Panc1 (cell line): ENCODE data around the gene MRPL54. TPM values are rescaled to one million over a fixed set of nuclear protein-coding genes. Genes with fewer than 3 reads are reported as not detected.

Source experiments
- ATAC-seq: fragments of 200-7000 bp; cut with Tn5 transposase; 2 replicates; pipeline ENCODE4 v1.9.1; 2020; ENCODE audit warnings: mild to moderate bottlenecking, moderate library complexity
- BruUV-seq: library from RNA; stranded (reverse); fragments of 400-500 nt; replicated peaks from 2 replicates; lab custom pipeline; 2021; lab: Mats Ljungman, UMichigan
- CTCF ChIA-PET: fragments of 300-600 bp; sonication (Branson Sonifier 250); formaldehyde crosslinking; loops from one replicate; lab custom pipeline; 2022; ENCODE audit warnings: antibody characterized with exemption; lab: Charles Lee
- POLR2A ChIA-PET: fragments of 300-600 bp; sonication (Branson Sonifier 250); formaldehyde crosslinking; loops from one replicate; lab custom pipeline; 2022; ENCODE audit warnings: antibody characterized with exemption; lab: Charles Lee
- DNase-seq: peaks from one replicate; pipeline ENCODE4 v3.0.0-alpha.2; 2010; ENCODE audit warnings: low read depth, low spot score
- H3K27ac ChIP-seq: 2 replicates; pipeline ENCODE4 v1.5.1; 2011; ENCODE audit warnings: mild to moderate bottlenecking, low read length, inconsistent platforms
- H3K27me3 ChIP-seq: fragments of 200-500 bp; sonication (Bioruptor generic); 2 replicates; pipeline ENCODE4 v1.6.0; 2014; ENCODE audit warnings: low read length, inconsistent platforms; ENCODE audit not compliant: control insufficient read depth, insufficient read depth
- H3K36me3 ChIP-seq: fragments of 200-500 bp; sonication (Bioruptor generic); 2 replicates; pipeline ENCODE4 v1.5.1; 2014; ENCODE audit warnings: inconsistent platforms, mild to moderate bottlenecking, low read length, moderate library complexity; ENCODE audit not compliant: control insufficient read depth, insufficient read depth
- H3K4me1 ChIP-seq: 2 replicates; pipeline ENCODE4 v1.5.1; 2011; ENCODE audit warnings: inconsistent platforms, mild to moderate bottlenecking, low read length, moderate library complexity; ENCODE audit not compliant: control insufficient read depth, insufficient read depth
- H3K4me3 ChIP-seq, 2 experiments: 2 replicates each; pipeline ENCODE4 v1.5.1; 2011 to 2012; ENCODE audit warnings: low read depth in 2 of 2, low read length in 2 of 2, mild to moderate bottlenecking in 2 of 2, inconsistent platforms in 1 of 2, moderate library complexity in 1 of 2
- H3K9me3 ChIP-seq: fragments of 200-500 bp; sonication (Bioruptor generic); 2 replicates; pipeline ENCODE4 v1.5.1; 2014; ENCODE audit warnings: low read depth, mild to moderate bottlenecking, inconsistent platforms, low read length, moderate library complexity; ENCODE audit not compliant: control insufficient read depth, insufficient read depth
- POLR2AphosphoS5 ChIP-seq: IDR thresholded peaks from 2 replicates; pipeline ENCODE4 v1.6.1; 2012; ENCODE audit warnings: mild to moderate bottlenecking, low read depth, low read length, moderate library complexity
- REST ChIP-seq, 2 experiments: IDR thresholded peaks; 2 replicates each; pipeline ENCODE4 v1.6.1; 2011 to 2012; ENCODE audit warnings: low read depth in 2 of 2, control low read depth in 1 of 2, low read length in 1 of 2, mild to moderate bottlenecking in 1 of 2, moderate library complexity in 1 of 2; ENCODE audit not compliant: insufficient read depth in 1 of 2
- SIN3A ChIP-seq: IDR thresholded peaks from 2 replicates; pipeline ENCODE4 v1.6.1; 2012; ENCODE audit warnings: low read depth, mild to moderate bottlenecking, low read length, moderate library complexity, borderline replicate concordance; ENCODE audit not compliant: insufficient read depth
- TCF7L2 ChIP-seq: IDR thresholded peaks from 2 replicates; pipeline ENCODE4 v1.6.1; 2011; ENCODE audit warnings: mild to moderate bottlenecking, low read depth, low read length, inconsistent platforms
- in situ Hi-C: cut with HindIII; loops from 2 replicates; pipeline ENCODE4 v1.10.0; 2016; ENCODE audit warnings: low sequenced_read_pairs, low pct_unique_long_range_greater_than_20kb
- intact Hi-C: fragments of 100-400 bp; cut with micrococcal nuclease; formaldehyde crosslinking; loops from one replicate; pipeline ENCODE4 v1.10.0; 2022; ENCODE audit not compliant: unreplicated experiment
- total RNA-seq: library from RNA; stranded (reverse); gene quantifications from one replicate; pipeline ENCODE4 v1.2.1, GENCODE V29; 2021; ENCODE audit not compliant: unreplicated experiment
- TF ChIP-seq, protein P1 (sequence below): fragments of 450-650 bp; IDR thresholded peaks from 2 replicates; pipeline ENCODE4 v1.5.1; 2017; ENCODE audit warnings: mild to moderate bottlenecking

The MRPL54 gene
- total RNA-seq, 1 experiment from 2014 or later, result 42.8 TPM

- ChIA-PET POLR2A (no interaction called here), CTCF (no interaction called here)
- intact Hi-C loops, result no loop called here
Observed at GRCh38 chr19:3804429-3804828, 41.9 kb downstream of the MRPL54 start.

GRCh38 chr19:3805859-3806258 is 43.4 kb downstream of the MRPL54 start:
- in situ Hi-C loops, result no loop called here
- H3K36me3 ChIP-seq, result no peaks in the 10 kb centered on the region
- intact Hi-C loops, result no loop called here
- POLR2A ChIA-PET, result no interaction called here
- CTCF ChIA-PET, result no interaction called here
- no peak overlapping the region for H3K27ac ChIP-seq
- no peak for ATAC-seq
- DNase-seq, result no peak
- H3K4me1 ChIP-seq, result no peaks in the 10 kb centered on the region
- TF ChIP-seq, protein P1, sequence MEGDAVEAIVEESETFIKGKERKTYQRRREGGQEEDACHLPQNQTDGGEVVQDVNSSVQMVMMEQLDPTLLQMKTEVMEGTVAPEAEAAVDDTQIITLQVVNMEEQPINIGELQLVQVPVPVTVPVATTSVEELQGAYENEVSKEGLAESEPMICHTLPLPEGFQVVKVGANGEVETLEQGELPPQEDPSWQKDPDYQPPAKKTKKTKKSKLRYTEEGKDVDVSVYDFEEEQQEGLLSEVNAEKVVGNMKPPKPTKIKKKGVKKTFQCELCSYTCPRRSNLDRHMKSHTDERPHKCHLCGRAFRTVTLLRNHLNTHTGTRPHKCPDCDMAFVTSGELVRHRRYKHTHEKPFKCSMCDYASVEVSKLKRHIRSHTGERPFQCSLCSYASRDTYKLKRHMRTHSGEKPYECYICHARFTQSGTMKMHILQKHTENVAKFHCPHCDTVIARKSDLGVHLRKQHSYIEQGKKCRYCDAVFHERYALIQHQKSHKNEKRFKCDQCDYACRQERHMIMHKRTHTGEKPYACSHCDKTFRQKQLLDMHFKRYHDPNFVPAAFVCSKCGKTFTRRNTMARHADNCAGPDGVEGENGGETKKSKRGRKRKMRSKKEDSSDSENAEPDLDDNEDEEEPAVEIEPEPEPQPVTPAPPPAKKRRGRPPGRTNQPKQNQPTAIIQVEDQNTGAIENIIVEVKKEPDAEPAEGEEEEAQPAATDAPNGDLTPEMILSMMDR, result no peak
- TF ChIP-seq REST (IDR thresholded peaks at IDR 0.05; ENCODE audit: insufficient read depth in 1 of 2, low read depth in 2 of 2, low read length in 1 of 2), result no peak
- TF ChIP-seq POLR2AphosphoS5, result no peak
- TF ChIP-seq TCF7L2, result no peak
- no peak for TF ChIP-seq SIN3A
- BruUV-seq, result no TSS peak
- no peaks in the 10 kb centered on the region for H3K9me3 ChIP-seq
- no peak overlapping the region for H3K4me3 ChIP-seq
- no peaks in the 10 kb centered on the region for H3K27me3 ChIP-seq

More at GRCh38 chr19:3804429-3804828, 41.9 kb downstream of the MRPL54 start:
- Histone ChIP-seq H3K9me3 (no peaks in the 10 kb centered on the region), H3K27me3 (no peaks in the 10 kb centered on the region), H3K4me1 (no peaks in the 10 kb centered on the region), H3K4me3 (no peak overlapping the region), H3K27ac (no peak overlapping the region), H3K36me3 (no peaks in the 10 kb centered on the region)
- TF ChIP-seq TCF7L2 (no peak), POLR2AphosphoS5 (no peak), SIN3A (no peak), REST (IDR thresholded peaks at IDR 0.05; ENCODE audit: insufficient read depth in 1 of 2, low read depth in 2 of 2, low read length in 1 of 2) (no peak)
- TF ChIP-seq, protein P1, result no peak
- DNase-seq (no peak), ATAC-seq (no peak)
- in situ Hi-C loops, result no loop called here
- BruUV-seq, result no TSS peak
